ENCODE results near the gene CLEC16A. TPM values are rescaled to one million over a fixed set of nuclear protein-coding genes. Genes with fewer than 3 reads are reported as not detected.

Gene CLEC16A
- total and polyA plus RNA-seq, 9 of the 15 experiments (the other 6 are each of a cell fraction or from before 2014, with no cell fraction given) = 1.00 to 22.3 (median 10.0) TPM

- ATAC-seq (no peak), DNase-seq (ENCODE audit: extremely low read depth in 1 of 4, low spot score in 3 of 4) (no peak), FAIRE-seq (no peak)
- Histone ChIP-seq H3K9me3 (replicated peaks; ENCODE audit: control insufficient read depth, insufficient read depth, low read depth, low read length) (no peaks in the 10 kb centered on the region), H3K27me3 (ENCODE audit: control insufficient read depth in 2 of 2, insufficient read depth in 2 of 2, low read length in 2 of 2) (no peaks in the 10 kb centered on the region; a peak in 1 of 5 replicates), H4K20me1 (replicated peaks; ENCODE audit: control insufficient read depth, insufficient read depth, low read length) (no peaks in the 10 kb centered on the region), H3K9ac (ENCODE audit: insufficient read depth in 1 of 2, low read depth in 2 of 2, low read length in 2 of 2) (no peak overlapping the region), H3K27ac (ENCODE audit: extremely low read depth, low read depth, low read length) (no peak overlapping the region), H3K4me2 (ENCODE audit: insufficient read depth, low read length) (no peak overlapping the region), H3K9me1 (ENCODE audit: control insufficient read depth, insufficient read depth, low read length) (no peaks in the 10 kb centered on the region), H3K79me2 (ENCODE audit: control insufficient read depth, insufficient read depth, low read length) (no peaks in the 10 kb centered on the region), H3K36me3 (ENCODE audit: control insufficient read depth, insufficient read depth, low read length) (peaks cover 17% of the 10 kb centered on the region), H2AFZ (ENCODE audit: low read depth, low read length) (no peak overlapping the region), H3K4me3 (no peak overlapping the region), H3K4me1 (replicated peaks in 1 of 2; ENCODE audit: control insufficient read depth in 2 of 2, insufficient read depth in 2 of 2, low read length in 2 of 2) (peaks cover 30 to 32% of the 10 kb centered on the region in 2 experiments)
- BruUV-seq (replicated peaks) = no TSS peak
- intact Hi-C loops (cut with micrococcal nuclease) = no loop called here
- whole genome bisulfite sequencing (ENCODE audit: insufficient coverage, low coverage, missing lambda C conversion rate) = 88% methylated on average over 6 of the region's 6 CpGs
- in situ Hi-C loops (cut with MboI) = no loop called here
- POLR2A ChIA-PET = interaction anchor here (0.6 kb wide), 2 partner anchors 89 to 977 kb away, joined by 3 to 4 read pairs; no protein-coding TSS in a partner anchor
- CTCF ChIA-PET (ENCODE audit: low intra/inter-chr PET ratio) = no interaction called here
- TF ChIP-seq, protein P1, sequence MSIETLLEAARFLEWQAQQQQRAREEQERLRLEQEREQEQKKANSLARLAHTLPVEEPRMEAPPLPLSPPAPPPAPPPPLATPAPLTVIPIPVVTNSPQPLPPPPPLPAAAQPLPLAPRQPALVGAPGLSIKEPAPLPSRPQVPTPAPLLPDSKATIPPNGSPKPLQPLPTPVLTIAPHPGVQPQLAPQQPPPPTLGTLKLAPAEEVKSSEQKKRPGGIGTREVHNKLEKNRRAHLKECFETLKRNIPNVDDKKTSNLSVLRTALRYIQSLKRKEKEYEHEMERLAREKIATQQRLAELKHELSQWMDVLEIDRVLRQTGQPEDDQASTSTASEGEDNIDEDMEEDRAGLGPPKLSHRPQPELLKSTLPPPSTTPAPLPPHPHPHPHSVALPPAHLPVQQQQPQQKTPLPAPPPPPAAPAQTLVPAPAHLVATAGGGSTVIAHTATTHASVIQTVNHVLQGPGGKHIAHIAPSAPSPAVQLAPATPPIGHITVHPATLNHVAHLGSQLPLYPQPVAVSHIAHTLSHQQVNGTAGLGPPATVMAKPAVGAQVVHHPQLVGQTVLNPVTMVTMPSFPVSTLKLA (conservative IDR thresholded peaks at IDR 0.05) = no peak
- no peak for TF ChIP-seq CCNT2 (IDR thresholded peaks at IDR 0.05; ENCODE audit: borderline replicate concordance, extremely low read depth, insufficient read length, low read depth, low read length)
- no peak for TF ChIP-seq KAT2B (IDR thresholded peaks at IDR 0.05; ENCODE audit: low read depth, low read length)
- TF ChIP-seq, protein P2, sequence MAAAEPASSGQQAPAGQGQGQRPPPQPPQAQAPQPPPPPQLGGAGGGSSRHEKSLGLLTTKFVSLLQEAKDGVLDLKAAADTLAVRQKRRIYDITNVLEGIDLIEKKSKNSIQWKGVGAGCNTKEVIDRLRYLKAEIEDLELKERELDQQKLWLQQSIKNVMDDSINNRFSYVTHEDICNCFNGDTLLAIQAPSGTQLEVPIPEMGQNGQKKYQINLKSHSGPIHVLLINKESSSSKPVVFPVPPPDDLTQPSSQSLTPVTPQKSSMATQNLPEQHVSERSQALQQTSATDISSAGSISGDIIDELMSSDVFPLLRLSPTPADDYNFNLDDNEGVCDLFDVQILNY (CRISPR knock-in tag; IDR thresholded peaks at IDR 0.05) = no peak
- TF ChIP-seq POU5F1 (IDR thresholded peaks at IDR 0.05; ENCODE audit: borderline replicate concordance, low read depth, low read length, partially characterized antibody) = no peak
- no peak for TF ChIP-seq ZBTB7A (IDR thresholded peaks at IDR 0.05; ENCODE audit: borderline replicate concordance, control insufficient read depth, low read depth, low read length)
- TF ChIP-seq DACH1 (IDR thresholded peaks at IDR 0.05; ENCODE audit: partially characterized antibody) = no peak
- no peak for TF ChIP-seq SRSF9 (IDR thresholded peaks at IDR 0.05; ENCODE audit: borderline replicate concordance, low read depth, low read length)
- no peak for TF ChIP-seq ZNF24 (IDR thresholded peaks at IDR 0.05)
- no peak for TF ChIP-seq SRSF1 (IDR thresholded peaks at IDR 0.05; ENCODE audit: low read depth, low read length)
- TF ChIP-seq CREM (IDR thresholded peaks at IDR 0.05; ENCODE audit: low read depth) = no peak
- no peak for TF ChIP-seq NFE2 (IDR thresholded peaks at IDR 0.05; ENCODE audit: low read depth)
- no peak for TF ChIP-seq ZNF77 (CRISPR knock-in tag; IDR thresholded peaks at IDR 0.05)
- no peak for TF ChIP-seq ZNF592 (IDR thresholded peaks at IDR 0.05)
- TF ChIP-seq HCFC1 (IDR thresholded peaks at IDR 0.05; ENCODE audit: low read depth, low read length) = no peak
- no peak for TF ChIP-seq STAT5B (CRISPR knock-in tag; IDR thresholded peaks at IDR 0.05)
- TF ChIP-seq MEF2A (IDR thresholded peaks at IDR 0.05; ENCODE audit: control insufficient read depth, low read depth, low read length) = no peak
- TF ChIP-seq BRD9 (IDR thresholded peaks at IDR 0.05; ENCODE audit: low read depth, partially characterized antibody) = no peak
Measured at GRCh38 chr16:11167581-11167980, 223.2 kb downstream of the CLEC16A start.

All from K562 (cell line).